ENCODE measurements around the gene LMO3. TPM values are rescaled to one million over a fixed set of nuclear protein-coding genes. Genes with fewer than 3 reads are reported as not detected.
"Not testable (repeated sequence)": the region's sequence is repeated elsewhere in the genome, so short reads cannot be mapped to it uniquely, and the experiment has no call there.

LMO3 gene
- polyA plus RNA-seq, 3 donors from 2014 or later: not detected

- DNase-seq: no peak
- Mint-ChIP-seq H3K9me3 (peaks cover 3 to 16% (median 8%) of the 10 kb centered on the region in 6 donors), H3K4me1 (no peaks in the 10 kb centered on the region), H3K27ac (no peak overlapping the region), H3K4me3 (no peak overlapping the region), H3K27me3 (ENCODE audit: low read depth in 3 of 3) (peaks cover 0 to 2% (median 0%) of the 10 kb centered on the region in 3 donors), H3K36me3 (no peaks in the 10 kb centered on the region)
These were observed 50.3 kb downstream of the LMO3 start for GRCh38 chr12:16555630-16556029.

- no peak for DNase-seq
- H3K36me3 Mint-ChIP-seq: no peaks in the 10 kb centered on the region
- peaks cover 0 to 2% (median 0%) of the 10 kb centered on the region in 3 donors for H3K27me3 Mint-ChIP-seq (ENCODE audit: low read depth in 3 of 3)
- peaks cover 4 to 15% (median 10%) of the 10 kb centered on the region in 6 donors for H3K9me3 Mint-ChIP-seq
- no peak overlapping the region for H3K27ac Mint-ChIP-seq
- no peaks in the 10 kb centered on the region for H3K4me1 Mint-ChIP-seq
- H3K4me3 Mint-ChIP-seq: no peak overlapping the region
These were observed 52.5 kb downstream of the LMO3 start for GRCh38 chr12:16553457-16553856.

- DNase-seq: no peak
- H3K4me3 Mint-ChIP-seq: no peak overlapping the region
- H3K4me1 Mint-ChIP-seq: no peaks in the 10 kb centered on the region
- H3K27ac Mint-ChIP-seq: no peak overlapping the region
- H3K36me3 Mint-ChIP-seq: no peaks in the 10 kb centered on the region
- peaks cover 4 to 21% (median 12%) of the 10 kb centered on the region in 6 donors for H3K9me3 Mint-ChIP-seq
- H3K27me3 Mint-ChIP-seq (ENCODE audit: low read depth in 3 of 3): peaks cover 0 to 2% (median 0%) of the 10 kb centered on the region in 3 donors
These were observed 53.7 kb downstream of the LMO3 start for GRCh38 chr12:16552301-16552700.

GRCh38 chr12:16545836-16546235 is 60.1 kb downstream of the LMO3 start:
- Mint-ChIP-seq H3K27ac (no peak overlapping the region), H3K27me3 (ENCODE audit: low read depth in 3 of 3) (peaks cover 0 to 2% (median 0%) of the 10 kb centered on the region in 3 donors), H3K36me3 (no peaks in the 10 kb centered on the region), H3K9me3 (peaks cover 4 to 25% (median 12%) of the 10 kb centered on the region in 6 donors), H3K4me1 (no peaks in the 10 kb centered on the region), H3K4me3 (no peak overlapping the region)
- no peak for DNase-seq

- H3K4me1 Mint-ChIP-seq: no peaks in the 10 kb centered on the region
- no peak overlapping the region for H3K4me3 Mint-ChIP-seq
- H3K27me3 Mint-ChIP-seq (ENCODE audit: low read depth in 3 of 3): peaks cover 0 to 2% (median 0%) of the 10 kb centered on the region in 3 donors
- H3K36me3 Mint-ChIP-seq: no peaks in the 10 kb centered on the region
- DNase-seq: no peak
- H3K27ac Mint-ChIP-seq: no peak overlapping the region
- peaks cover 8 to 45% (median 21%) of the 10 kb centered on the region in 6 donors for H3K9me3 Mint-ChIP-seq
These were observed 63.4 kb downstream of the LMO3 start for GRCh38 chr12:16542586-16542985.

- H3K4me3 Mint-ChIP-seq; H3K36me3 Mint-ChIP-seq; DNase-seq; H3K27ac Mint-ChIP-seq; H3K4me1 Mint-ChIP-seq; H3K27me3 Mint-ChIP-seq (ENCODE audit: low read depth in 3 of 3): not testable (repeated sequence)
- H3K9me3 Mint-ChIP-seq: peaks cover 13 to 46% (median 26%) of the 10 kb centered on the region in 6 donors
These were observed 68.3 kb downstream of the LMO3 start for GRCh38 chr12:16537652-16538051.

GRCh38 chr12:16531621-16532020 is 74.3 kb downstream of the LMO3 start:
- Mint-ChIP-seq H3K36me3 (no peaks in the 10 kb centered on the region), H3K27me3 (ENCODE audit: low read depth in 3 of 3) (peaks cover 0 to 2% (median 2%) of the 10 kb centered on the region in 3 donors)

GRCh38 chr12:16530268-16530850 is 75.6 kb downstream of the LMO3 start:
- H3K9me3 Mint-ChIP-seq: peaks cover 6 to 39% (median 13%) of the 10 kb centered on the region in 6 donors
- H3K4me3 Mint-ChIP-seq: no peak overlapping the region
- H3K27me3 Mint-ChIP-seq (ENCODE audit: low read depth in 3 of 3): no peaks in the 10 kb centered on the region
- H3K36me3 Mint-ChIP-seq: no peaks in the 10 kb centered on the region
- H3K27ac Mint-ChIP-seq: no peak overlapping the region
- H3K4me1 Mint-ChIP-seq: no peaks in the 10 kb centered on the region
- DNase-seq: no peak

More at GRCh38 chr12:16531621-16532020, 74.3 kb downstream of the LMO3 start:
- Mint-ChIP-seq H3K27ac (no peak overlapping the region), H3K4me3 (no peak overlapping the region), H3K4me1 (no peaks in the 10 kb centered on the region), H3K9me3 (peaks cover 9 to 49% (median 17%) of the 10 kb centered on the region in 6 donors)
- no peak for DNase-seq

GRCh38 chr12:16526693-16527092 is 79.3 kb downstream of the LMO3 start:
- Mint-ChIP-seq H3K4me1 (no peaks in the 10 kb centered on the region), H3K27me3 (ENCODE audit: low read depth in 3 of 3) (no peaks in the 10 kb centered on the region), H3K36me3 (no peaks in the 10 kb centered on the region), H3K27ac (no peak overlapping the region), H3K9me3 (peaks cover 6 to 42% (median 13%) of the 10 kb centered on the region in 6 donors), H3K4me3 (no peak overlapping the region)
- no peak for DNase-seq

- Mint-ChIP-seq H3K9me3 (peaks cover 11 to 35% (median 13%) of the 10 kb centered on the region in 6 donors), H3K36me3 (no peaks in the 10 kb centered on the region)
These were observed 81.6 kb downstream of the LMO3 start for GRCh38 chr12:16524378-16524777.

GRCh38 chr12:16523951-16524331 is 82.0 kb downstream of the LMO3 start:
- no peaks in the 10 kb centered on the region for H3K36me3 Mint-ChIP-seq
- no peak overlapping the region for H3K4me3 Mint-ChIP-seq
- no peak overlapping the region for H3K27ac Mint-ChIP-seq
- no peaks in the 10 kb centered on the region for H3K4me1 Mint-ChIP-seq
- peaks cover 10 to 32% (median 13%) of the 10 kb centered on the region in 6 donors for H3K9me3 Mint-ChIP-seq
- no peaks in the 10 kb centered on the region for H3K27me3 Mint-ChIP-seq (ENCODE audit: low read depth in 3 of 3)
- DNase-seq: no peak

More at GRCh38 chr12:16524378-16524777, 81.6 kb downstream of the LMO3 start:
- Mint-ChIP-seq H3K4me3 (no peak overlapping the region), H3K27ac (no peak overlapping the region), H3K4me1 (no peaks in the 10 kb centered on the region), H3K27me3 (ENCODE audit: low read depth in 3 of 3) (no peaks in the 10 kb centered on the region)
- no peak for DNase-seq

- Mint-ChIP-seq H3K27ac (no peak overlapping the region), H3K9me3 (peaks cover 9 to 30% (median 13%) of the 10 kb centered on the region in 6 donors)
- DNase-seq: no peak
These were observed 82.5 kb downstream of the LMO3 start for GRCh38 chr12:16523284-16523950.

GRCh38 chr12:16520328-16520727 is 85.6 kb downstream of the LMO3 start:
- H3K36me3 Mint-ChIP-seq: no peaks in the 10 kb centered on the region
- no peak overlapping the region for H3K27ac Mint-ChIP-seq
- H3K9me3 Mint-ChIP-seq: peaks cover 11 to 39% (median 21%) of the 10 kb centered on the region in 6 donors
- H3K4me1 Mint-ChIP-seq: no peaks in the 10 kb centered on the region
- no peak for DNase-seq
- no peaks in the 10 kb centered on the region for H3K27me3 Mint-ChIP-seq (ENCODE audit: low read depth in 3 of 3)
- no peak overlapping the region for H3K4me3 Mint-ChIP-seq

More at GRCh38 chr12:16523284-16523950, 82.5 kb downstream of the LMO3 start:
- Mint-ChIP-seq H3K4me3 (no peak overlapping the region), H3K36me3 (no peaks in the 10 kb centered on the region), H3K4me1 (no peaks in the 10 kb centered on the region), H3K27me3 (ENCODE audit: low read depth in 3 of 3) (no peaks in the 10 kb centered on the region)

- Mint-ChIP-seq H3K36me3 (no peaks in the 10 kb centered on the region), H3K27me3 (ENCODE audit: low read depth in 3 of 3) (peaks cover 0 to 2% (median 0%) of the 10 kb centered on the region in 3 donors), H3K4me3 (no peak overlapping the region), H3K9me3 (peaks cover 2 to 37% (median 17%) of the 10 kb centered on the region in 6 donors), H3K4me1 (no peaks in the 10 kb centered on the region), H3K27ac (no peak overlapping the region)
- no peak for DNase-seq
These were observed 90.3 kb downstream of the LMO3 start for GRCh38 chr12:16515666-16516065.
